ENCODE results near the gene MRPL10.

DNA sequence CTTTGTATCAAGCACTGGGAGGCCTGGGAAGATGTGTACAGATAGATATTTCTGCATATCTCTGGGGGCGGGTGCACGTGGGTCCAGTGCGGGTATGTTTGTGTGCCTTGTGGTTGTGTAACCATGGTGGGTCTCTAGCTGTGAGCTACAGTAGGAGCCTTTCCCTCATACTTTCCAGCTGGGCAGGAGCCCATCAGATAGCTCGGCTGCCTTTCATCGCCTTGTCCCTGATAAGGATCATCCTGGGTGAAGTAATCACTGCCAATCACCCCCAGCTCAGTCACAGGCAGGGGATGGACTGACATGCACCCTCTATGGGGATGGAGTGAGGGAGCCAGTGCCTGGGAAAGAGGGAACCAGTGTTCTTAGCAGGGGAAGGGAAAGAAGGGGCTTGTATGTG is 12.9 kb upstream of the MRPL10 start:
- TF ChIP-seq, protein P1, sequence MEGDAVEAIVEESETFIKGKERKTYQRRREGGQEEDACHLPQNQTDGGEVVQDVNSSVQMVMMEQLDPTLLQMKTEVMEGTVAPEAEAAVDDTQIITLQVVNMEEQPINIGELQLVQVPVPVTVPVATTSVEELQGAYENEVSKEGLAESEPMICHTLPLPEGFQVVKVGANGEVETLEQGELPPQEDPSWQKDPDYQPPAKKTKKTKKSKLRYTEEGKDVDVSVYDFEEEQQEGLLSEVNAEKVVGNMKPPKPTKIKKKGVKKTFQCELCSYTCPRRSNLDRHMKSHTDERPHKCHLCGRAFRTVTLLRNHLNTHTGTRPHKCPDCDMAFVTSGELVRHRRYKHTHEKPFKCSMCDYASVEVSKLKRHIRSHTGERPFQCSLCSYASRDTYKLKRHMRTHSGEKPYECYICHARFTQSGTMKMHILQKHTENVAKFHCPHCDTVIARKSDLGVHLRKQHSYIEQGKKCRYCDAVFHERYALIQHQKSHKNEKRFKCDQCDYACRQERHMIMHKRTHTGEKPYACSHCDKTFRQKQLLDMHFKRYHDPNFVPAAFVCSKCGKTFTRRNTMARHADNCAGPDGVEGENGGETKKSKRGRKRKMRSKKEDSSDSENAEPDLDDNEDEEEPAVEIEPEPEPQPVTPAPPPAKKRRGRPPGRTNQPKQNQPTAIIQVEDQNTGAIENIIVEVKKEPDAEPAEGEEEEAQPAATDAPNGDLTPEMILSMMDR (IDR thresholded peaks at IDR 0.05): no peak
- TF ChIP-seq POLR2A (IDR thresholded peaks at IDR 0.05): no peak

All from right lobe of liver (tissue), 4 donors.